OCI-LY1 (cell line): ENCODE data around the gene SCNN1G.

Experiments
- H2AFZ ChIP-seq: fragments of 200-600 bp; sonication (generic), shearing (Covaris generic); 2 replicates; pipeline ENCODE4 v1.6.0; 2014; ENCODE audit warnings: antibody characterized with exemption, mild to moderate bottlenecking, low read length
- H3F3A ChIP-seq: fragments of 200-600 bp; sonication (generic), shearing (Covaris generic); 2 replicates; pipeline ENCODE4 v1.6.0; 2014; ENCODE audit warnings: mild to moderate bottlenecking, antibody characterized with exemption, low read length, moderate library complexity; ENCODE audit not compliant: insufficient read depth
- H3K27ac ChIP-seq: fragments of 200-600 bp; sonication (generic); 2 replicates; pipeline ENCODE4 v1.5.1; 2014; ENCODE audit warnings: low read length, mixed run types, mild to moderate bottlenecking, low read depth; ENCODE audit not compliant: poor library complexity, severe bottlenecking
- H3K27me3 ChIP-seq: fragments of 200-600 bp; sonication (generic); 2 replicates; pipeline ENCODE4 v1.6.0; 2014; ENCODE audit warnings: antibody characterized with exemption, mild to moderate bottlenecking, low read length, moderate library complexity; ENCODE audit not compliant: insufficient read depth
- H3K36me3 ChIP-seq: fragments of 200-600 bp; sonication (generic); 2 replicates; pipeline ENCODE4 v1.6.1; 2014; ENCODE audit warnings: mild to moderate bottlenecking, antibody characterized with exemption, low read length, moderate library complexity, mixed read lengths; ENCODE audit not compliant: insufficient read depth
- H3K4me1 ChIP-seq: fragments of 200-600 bp; sonication (generic); 2 replicates; pipeline ENCODE4 v1.5.1; 2014; ENCODE audit warnings: mild to moderate bottlenecking, low read length, moderate library complexity; ENCODE audit not compliant: insufficient read depth, severe bottlenecking
- H3K4me2 ChIP-seq: fragments of 200-600 bp; sonication (generic), shearing (Covaris generic); 2 replicates; pipeline ENCODE4 v1.6.1; 2014; ENCODE audit warnings: low read length
- H3K4me3 ChIP-seq: fragments of 200-600 bp; sonication (generic); 2 replicates; pipeline ENCODE4 v1.5.1; 2014; ENCODE audit warnings: low read length, low read depth, mild to moderate bottlenecking, mixed read lengths; ENCODE audit not compliant: poor library complexity, severe bottlenecking
- H3K79me2 ChIP-seq: fragments of 200-600 bp; shearing (Covaris generic); 2 replicates; pipeline ENCODE4 v1.6.1; 2016; ENCODE audit warnings: mixed run types, low read length, mixed read lengths; ENCODE audit not compliant: insufficient read depth
- H3K9ac ChIP-seq: fragments of 200-600 bp; sonication (generic), shearing (Covaris generic); 2 replicates; pipeline ENCODE4 v1.6.1; 2014; ENCODE audit warnings: mild to moderate bottlenecking, low read length, mixed read lengths
- H3K9me2 ChIP-seq: fragments of 200-600 bp; sonication (generic), shearing (Covaris generic); 2 replicates; pipeline ENCODE4 v1.6.1; 2014; ENCODE audit warnings: low read depth, mild to moderate bottlenecking, low read length, mixed read lengths
- H3K9me3 ChIP-seq: fragments of 200-600 bp; shearing (Covaris generic); 2 replicates; pipeline ENCODE4 v1.6.1; 2014; ENCODE audit warnings: low read length, mixed read lengths
- H4K20me1 ChIP-seq: fragments of 200-600 bp; sonication (generic), shearing (Covaris generic); 2 replicates; pipeline ENCODE4 v1.6.0; 2016; ENCODE audit warnings: mild to moderate bottlenecking, low read length; ENCODE audit not compliant: insufficient read depth
- CTCF ChIP-seq: fragments of 200-600 bp; sonication (generic), shearing (Covaris generic); IDR thresholded peaks from 2 replicates; pipeline ENCODE4 v1.5.1; 2017; ENCODE audit warnings: mild to moderate bottlenecking, antibody characterized with exemption, low read length, moderate library complexity, mixed read lengths
- EZH2 ChIP-seq: fragments of 200-600 bp; sonication (generic), shearing (Covaris generic); IDR thresholded peaks from 2 replicates; pipeline ENCODE4 v1.8.0; 2017; ENCODE audit warnings: borderline replicate concordance, mixed run types, mild to moderate bottlenecking, antibody characterized with exemption, low read length, moderate library complexity, mixed read lengths

Gene SCNN1G

GRCh38 chr16:23195366-23195978 lies 12.9 kb downstream of the SCNN1G start:
- Histone ChIP-seq H4K20me1 (no peaks in the 10 kb centered on the region), H3K4me3 (no peak overlapping the region), H3K9me2 (no peaks in the 10 kb centered on the region), H3K27ac (no peak overlapping the region), H3K36me3 (no peaks in the 10 kb centered on the region), H2AFZ (no peak overlapping the region), H3K4me1 (no peaks in the 10 kb centered on the region), H3K4me2 (no peak overlapping the region), H3K79me2 (no peaks in the 10 kb centered on the region), H3K27me3 (no peaks in the 10 kb centered on the region), H3K9me3 (no peaks in the 10 kb centered on the region), H3F3A (no peaks in the 10 kb centered on the region), H3K9ac (no peak overlapping the region)
- TF ChIP-seq EZH2, result no peak
- no peak for TF ChIP-seq CTCF

- H3K79me2 ChIP-seq, result no peaks in the 10 kb centered on the region
Measured at GRCh38 chr16:23196539-23196938, 14.0 kb downstream of the SCNN1G start.

GRCh38 chr16:23202166-23202565 lies 19.6 kb downstream of the SCNN1G start:
- no peaks in the 10 kb centered on the region for H3K9me2 ChIP-seq
- no peak overlapping the region for H2AFZ ChIP-seq
- H3K36me3 ChIP-seq, result no peaks in the 10 kb centered on the region
- H3K79me2 ChIP-seq, result no peaks in the 10 kb centered on the region
- no peak overlapping the region for H3K9ac ChIP-seq
- H3K4me3 ChIP-seq, result no peak overlapping the region
- TF ChIP-seq CTCF, result no peak
- TF ChIP-seq EZH2, result no peak
- no peaks in the 10 kb centered on the region for H3K4me1 ChIP-seq
- no peaks in the 10 kb centered on the region for H3K27me3 ChIP-seq
- H3K4me2 ChIP-seq, result no peak overlapping the region
- no peaks in the 10 kb centered on the region for H4K20me1 ChIP-seq
- no peak overlapping the region for H3K27ac ChIP-seq
- no peaks in the 10 kb centered on the region for H3K9me3 ChIP-seq
- H3F3A ChIP-seq, result no peaks in the 10 kb centered on the region

More at GRCh38 chr16:23196539-23196938, 14.0 kb downstream of the SCNN1G start:
- Histone ChIP-seq H3F3A (no peaks in the 10 kb centered on the region), H3K4me2 (no peak overlapping the region), H3K9me2 (no peaks in the 10 kb centered on the region), H3K36me3 (no peaks in the 10 kb centered on the region), H3K4me3 (no peak overlapping the region), H2AFZ (no peak overlapping the region), H3K4me1 (no peaks in the 10 kb centered on the region), H3K9me3 (no peaks in the 10 kb centered on the region), H3K9ac (no peak overlapping the region), H4K20me1 (no peaks in the 10 kb centered on the region), H3K27me3 (no peaks in the 10 kb centered on the region), H3K27ac (no peak overlapping the region)
- TF ChIP-seq EZH2, result no peak
- no peak for TF ChIP-seq CTCF
